HG03066 (cell line): ENCODE measurements around the gene CHI3L2.

Source experiments
- ATAC-seq: cut with Tn5 transposase; IDR thresholded peaks from one replicate; pipeline ENCODE4 v1.9.1; 2021; ENCODE audit warnings: low read depth; ENCODE audit not compliant: unreplicated experiment

Gene CHI3L2

GRCh38 chr1:111242805-111243523 is 15.5 kb downstream of the CHI3L2 start:
- no peak for ATAC-seq

DNA sequence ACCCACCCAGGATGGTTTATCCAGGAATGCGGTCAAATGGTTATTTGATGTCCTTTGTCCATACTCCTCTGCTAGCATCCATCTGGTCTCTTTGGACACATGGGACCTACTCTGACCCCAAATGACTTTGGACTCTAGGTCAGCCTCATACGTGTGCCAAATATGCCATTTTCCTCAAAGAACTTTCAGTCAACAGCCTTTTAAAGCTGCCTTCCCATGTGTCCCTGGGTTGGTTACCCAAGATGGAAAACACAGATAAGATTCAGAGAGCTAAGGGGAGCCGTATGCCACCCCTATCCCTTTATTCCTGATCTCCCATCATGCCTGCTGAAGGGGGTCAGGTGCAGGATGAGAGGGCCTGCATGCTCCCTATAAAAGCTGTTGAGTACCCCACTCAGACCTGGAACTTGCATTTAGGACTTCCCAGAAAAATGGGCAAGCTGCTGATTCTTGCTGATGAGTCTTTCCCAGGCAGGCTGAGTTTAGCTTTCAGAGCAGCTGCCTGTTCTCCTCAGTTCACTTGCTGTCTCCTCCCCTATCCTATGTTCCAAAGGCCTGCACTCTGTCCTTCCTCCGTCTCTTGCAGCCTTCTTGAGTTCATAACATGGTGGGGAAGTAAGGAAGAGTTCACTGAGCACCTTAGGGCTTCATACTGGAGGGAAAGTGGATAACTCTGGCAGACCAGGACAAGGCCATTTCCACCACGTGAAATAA is 19.8 kb downstream of the CHI3L2 start:
- ATAC-seq: no peak

DNA sequence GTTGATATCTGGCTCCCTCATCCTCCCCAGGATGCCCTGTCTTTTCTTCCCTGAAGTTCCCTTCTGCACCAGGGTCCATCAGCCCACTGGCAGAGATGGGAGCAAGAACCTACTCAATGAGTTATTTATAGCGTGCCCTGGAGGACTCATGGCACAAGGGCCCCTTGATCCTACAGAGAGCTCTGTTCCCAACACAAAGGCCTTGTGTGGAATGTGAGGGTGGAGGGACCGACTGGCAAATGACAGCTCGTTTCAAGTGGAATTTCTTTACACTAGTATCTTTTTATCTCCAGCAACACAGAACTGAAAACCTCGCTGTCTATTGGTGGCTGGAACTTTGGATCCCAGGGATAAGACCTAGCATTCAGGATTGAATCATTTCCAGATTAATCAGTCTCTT is 22.4 kb downstream of the CHI3L2 start:
- ATAC-seq: no peak

DNA sequence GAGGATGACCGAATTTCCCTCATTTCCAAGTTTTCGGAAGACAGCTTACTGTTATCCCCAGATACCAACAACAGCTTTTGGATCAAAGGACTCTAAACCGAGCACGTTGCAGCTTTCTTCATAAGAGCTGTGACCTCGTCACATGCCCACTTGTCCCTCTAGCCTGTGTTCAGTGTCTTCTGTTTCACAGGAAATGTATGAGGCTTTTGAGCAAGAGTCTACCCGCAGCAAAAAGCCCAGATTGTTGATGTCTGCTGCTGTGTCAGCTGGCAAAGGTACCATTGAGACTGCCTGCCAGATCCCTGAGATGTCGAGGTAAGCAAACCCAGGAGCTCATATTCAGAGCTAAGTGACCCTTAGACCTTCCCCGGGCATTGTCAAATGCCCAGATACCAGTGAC is 24.1 kb downstream of the CHI3L2 start:
- no peak for ATAC-seq

- ATAC-seq: no peak
Measured at GRCh38 chr1:111252786-111253185, 25.3 kb downstream of the CHI3L2 start.

- ATAC-seq: no peak
Measured at GRCh38 chr1:111253876-111254275, 26.4 kb downstream of the CHI3L2 start.

GRCh38 chr1:111256988-111257658 is 29.6 kb downstream of the CHI3L2 start:
- no peak for ATAC-seq

GRCh38 chr1:111267801-111268508 is 40.4 kb downstream of the CHI3L2 start:
- ATAC-seq: no peak

DNA sequence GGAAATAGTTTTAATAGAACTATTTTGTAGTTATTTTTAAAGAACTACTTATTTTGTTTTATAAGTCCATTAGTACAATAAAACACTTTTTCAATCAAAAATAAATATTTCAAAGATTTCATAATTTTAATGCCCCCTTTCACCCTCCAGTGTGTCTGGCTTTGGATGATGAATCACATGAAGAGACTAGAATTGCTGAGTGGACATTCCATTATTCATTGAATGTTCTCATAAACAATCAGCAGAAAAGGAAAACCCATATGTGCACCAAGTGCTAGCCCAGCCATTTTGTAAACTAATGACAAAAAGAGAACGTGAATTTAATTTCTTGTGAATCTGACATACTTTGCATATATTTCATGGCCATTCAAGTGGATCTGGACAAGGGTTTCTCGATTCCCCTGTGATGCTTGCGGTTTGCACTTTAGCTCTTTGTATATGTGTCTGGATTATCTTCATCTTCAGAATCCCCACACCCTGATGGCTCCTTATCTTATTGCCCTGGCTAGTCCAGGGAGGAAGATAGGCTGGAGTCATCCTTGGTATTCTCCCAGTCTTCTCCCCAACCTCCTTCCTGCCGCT is 42.4 kb downstream of the CHI3L2 start:
- ATAC-seq: no peak

DNA sequence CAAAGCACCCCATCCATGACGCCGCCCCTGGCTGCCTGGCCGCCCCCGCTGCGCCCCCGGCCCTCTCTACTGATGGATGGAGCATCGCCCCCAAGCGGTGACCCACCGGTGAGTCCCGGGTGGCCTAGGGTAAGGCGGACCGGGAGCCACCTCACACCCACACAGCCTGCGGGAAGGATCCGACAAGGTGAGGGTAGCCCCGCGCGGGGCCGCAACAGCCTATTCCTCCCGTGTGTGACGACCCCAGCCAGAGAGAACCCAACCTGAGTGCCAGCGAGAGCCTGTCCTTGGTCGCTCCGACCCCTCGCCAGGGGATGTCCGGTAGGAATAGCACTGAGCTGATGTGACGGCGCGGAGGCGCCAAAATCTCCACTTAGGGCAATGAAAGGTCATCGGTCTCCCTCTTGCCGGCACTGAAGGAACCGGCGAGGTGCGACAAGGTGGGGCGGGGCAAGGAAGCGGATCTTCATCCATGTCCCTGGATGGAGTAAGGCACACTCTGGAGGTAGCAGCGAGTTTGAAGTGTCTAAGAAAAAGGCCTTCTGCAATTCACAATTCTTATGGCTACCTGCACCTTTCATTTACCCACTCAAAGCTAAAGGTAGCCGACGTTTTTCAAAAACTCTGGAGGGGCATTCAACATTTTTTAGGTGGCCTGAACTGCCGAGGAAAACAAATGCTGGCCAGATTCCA is 43.4 kb downstream of the CHI3L2 start:
- no peak for ATAC-seq

- no peak for ATAC-seq
Measured at GRCh38 chr1:111271464-111271801, 43.9 kb downstream of the CHI3L2 start.

DNA sequence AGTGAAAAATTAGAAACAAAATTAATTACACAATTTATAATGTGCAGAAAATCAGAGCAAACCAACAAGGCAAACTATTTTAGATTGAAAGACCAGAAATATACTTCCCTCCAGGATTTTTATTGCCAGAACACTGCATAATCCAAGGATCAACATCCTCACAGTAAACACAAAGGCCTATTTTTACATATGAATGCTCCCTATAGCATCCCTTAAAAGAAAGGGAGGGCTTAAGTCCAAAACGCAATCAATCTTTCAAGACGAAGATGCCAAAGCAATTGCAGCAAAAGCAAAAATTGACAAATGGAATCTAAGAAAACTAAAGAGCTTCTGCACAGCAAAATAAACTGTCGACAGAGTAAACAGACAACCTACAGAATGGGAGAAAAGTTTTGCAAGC is 44.6 kb downstream of the CHI3L2 start:
- ATAC-seq: no peak

- ATAC-seq: no peak
Measured at GRCh38 chr1:111274653-111275052, 47.1 kb downstream of the CHI3L2 start.

DNA sequence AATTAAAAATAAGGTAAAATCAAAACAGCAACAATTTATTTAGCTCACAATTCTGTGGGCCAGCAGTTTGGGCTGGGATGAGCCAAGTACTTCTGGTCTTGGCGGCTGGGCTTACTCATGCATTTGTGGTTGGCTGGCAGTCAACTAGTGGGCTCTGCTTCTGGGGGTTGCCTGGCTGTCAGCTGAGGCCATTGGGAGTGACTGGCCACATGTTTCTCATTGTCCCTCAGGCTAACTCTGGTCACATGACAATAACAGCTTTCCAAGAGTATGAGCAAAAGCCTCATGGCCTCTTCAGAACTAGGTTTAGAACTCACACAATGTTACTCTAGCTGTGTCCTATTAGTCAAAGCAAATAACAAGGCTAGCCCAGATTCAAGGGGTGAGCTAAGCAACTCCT is 47.6 kb downstream of the CHI3L2 start:
- no peak for ATAC-seq

DNA sequence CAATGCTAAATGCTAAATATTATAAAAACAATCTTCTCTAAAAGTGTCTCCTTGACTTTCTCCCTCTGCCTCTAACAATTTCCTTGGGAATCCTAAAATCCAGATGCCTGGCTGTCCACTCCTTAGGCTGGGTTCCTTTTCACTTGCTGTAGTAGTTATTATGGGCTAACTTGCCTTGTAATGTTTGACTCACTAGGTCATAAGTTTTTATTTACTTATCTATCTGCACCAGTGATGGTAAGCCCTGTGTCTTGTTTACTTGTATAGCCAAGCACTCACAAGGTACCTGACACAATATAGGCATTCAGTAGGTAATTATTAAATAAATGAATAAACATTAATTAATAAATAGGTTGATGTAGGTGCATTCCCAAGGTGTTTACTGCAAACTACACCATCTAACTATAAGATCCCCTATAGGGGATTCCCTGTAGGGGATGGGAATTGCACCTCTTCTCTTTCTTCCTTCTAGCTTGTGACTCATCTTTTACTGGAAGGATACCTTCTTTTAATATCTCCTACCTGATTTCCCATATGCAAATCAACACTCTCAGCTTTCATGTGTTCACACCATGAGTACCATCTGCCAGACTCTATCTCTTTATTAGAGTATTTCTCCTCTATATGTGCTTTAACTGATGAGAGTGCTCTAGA is 48.4 kb downstream of the CHI3L2 start:
- no peak for ATAC-seq

GRCh38 chr1:111279144-111279543 is 51.6 kb downstream of the CHI3L2 start:
- ATAC-seq: no peak

DNA sequence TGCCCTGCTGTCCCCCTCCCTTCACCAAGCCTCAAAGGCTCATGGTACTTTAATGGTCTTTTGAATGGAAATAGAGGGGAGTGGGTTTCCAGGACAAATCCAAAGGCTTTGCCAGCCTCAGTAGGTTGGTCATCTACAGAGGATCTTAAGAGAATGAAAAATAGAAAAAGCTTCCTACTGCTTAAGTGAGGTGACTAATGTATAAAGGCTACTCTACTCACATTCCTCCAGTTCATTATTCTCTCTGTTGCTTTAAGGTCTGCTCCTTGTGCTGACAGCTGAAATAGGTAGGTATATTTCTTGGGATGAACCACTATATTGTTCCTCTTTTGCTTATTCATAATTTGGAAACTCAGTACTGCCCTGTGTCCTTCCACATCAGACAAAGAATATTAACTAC is 52.8 kb downstream of the CHI3L2 start:
- ATAC-seq: no peak

DNA sequence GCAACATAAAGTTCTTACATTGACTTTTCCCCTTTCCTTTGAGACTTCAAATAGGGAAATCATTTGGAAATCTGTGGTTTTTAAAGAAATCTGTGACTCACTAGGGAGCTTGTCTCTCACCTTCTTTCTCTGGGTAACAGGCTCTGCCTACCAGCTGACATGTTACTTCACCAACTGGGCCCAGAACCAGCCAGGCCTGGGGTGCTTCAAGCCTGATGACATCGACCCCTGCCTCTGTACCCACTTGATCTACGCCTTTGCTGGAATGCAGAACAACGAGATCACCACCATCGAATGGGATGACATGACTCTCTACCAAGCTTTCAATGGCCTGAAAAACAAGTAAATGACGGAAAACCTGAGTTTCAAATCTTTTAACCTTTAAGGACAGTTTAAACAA is 53.9 kb downstream of the CHI3L2 start:
- ATAC-seq: no peak

DNA sequence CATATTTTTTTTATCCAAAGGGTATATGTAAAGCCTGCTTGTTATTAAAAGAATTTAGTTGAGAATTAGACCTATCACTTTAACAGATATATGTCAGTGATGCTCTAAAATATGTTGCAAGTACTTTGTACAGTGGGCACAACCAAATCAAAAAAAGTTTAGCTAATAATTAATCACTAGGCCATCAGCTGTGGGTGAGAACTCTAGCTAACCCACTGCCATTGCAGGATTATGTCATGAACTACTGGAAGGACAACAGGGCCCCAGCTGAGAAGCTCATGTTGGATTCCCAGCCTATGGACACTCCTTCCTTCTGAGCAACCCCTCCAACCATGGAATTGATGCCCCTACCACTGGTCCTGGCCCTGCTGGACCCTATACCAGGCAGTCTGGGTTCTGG is 56.3 kb downstream of the CHI3L2 start:
- ATAC-seq: no peak

DNA sequence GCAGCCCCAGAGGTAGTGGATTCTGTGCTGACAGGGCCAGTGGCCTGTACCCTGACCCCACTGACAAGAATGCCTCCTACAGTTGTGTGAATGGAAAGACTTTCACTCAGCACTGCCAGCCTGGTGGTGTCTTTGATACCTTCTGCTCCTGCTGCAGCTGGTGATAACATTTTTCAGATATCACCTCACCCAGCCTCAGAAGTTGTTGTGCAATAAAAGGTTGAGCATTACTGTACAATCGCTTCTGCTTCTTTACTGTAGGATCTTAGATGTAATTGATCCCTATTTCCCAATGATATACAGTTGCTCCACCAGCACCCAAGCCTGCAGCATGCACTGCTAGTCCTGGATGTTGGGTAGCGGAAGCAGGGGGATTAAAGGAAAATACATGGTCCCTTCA is 58.4 kb downstream of the CHI3L2 start:
- ATAC-seq: no peak
